Mucosa of descending colon (tissue), 3 donors: ENCODE data around the gene NLRX1. TPM values are rescaled to one million over a fixed set of nuclear protein-coding genes. Genes with fewer than 3 reads are reported as not detected.
A peak's percentile ranks its signal among the peaks of the same experiment; 100 is the strongest.
"Not testable (repeated sequence)": the region's sequence is repeated elsewhere in the genome, so short reads cannot be mapped to it uniquely, and the experiment has no call there.

Experiments
- ATAC-seq: fragments of 200-7000 bp; cut with Tn5 transposase; one replicate; pipeline ENCODE4 v1.9.1; 2020; ENCODE audit warnings: mild to moderate bottlenecking, moderate library complexity
- DNase-seq, 3 donors: peaks; one replicate each; pipeline ENCODE4 v3.0.0-alpha.2; 2020
- H3K36me3 ChIP-seq: fragments of 200-600 bp; one replicate; pipeline ENCODE4 v1.8.0; 2021; ENCODE audit warnings: low read depth, mild to moderate bottlenecking
- H3K4me1 ChIP-seq: fragments of 200-600 bp; one replicate; pipeline ENCODE4 v1.8.0; 2021; ENCODE audit warnings: low read depth, mild to moderate bottlenecking
- H3K4me3 ChIP-seq: fragments of 200-600 bp; one replicate; pipeline ENCODE4 v1.8.0; 2021; ENCODE audit warnings: mild to moderate bottlenecking
- H3K9me3 ChIP-seq: fragments of 200-600 bp; one replicate; pipeline ENCODE4 v1.8.0; 2021; ENCODE audit warnings: mild to moderate bottlenecking
- CTCF ChIP-seq: fragments of 200-600 bp; IDR thresholded peaks from one replicate; pipeline ENCODE4 v1.8.0; 2022; ENCODE audit warnings: antibody characterized with exemption, mild to moderate bottlenecking
- intact Hi-C, 2 donors: fragments of 100-400 bp; cut with DNase I in 1 of 2; cut with micrococcal nuclease in 1 of 2; formaldehyde crosslinking; loops; one replicate each; pipeline versions ENCODE4 v1.11.0 to v1.11.1; 2022; cut with DNase I, micrococcal nuclease
- total RNA-seq, 3 donors: library from RNA; stranded (reverse); fragmentation: NEBNext Ultra II Directional in 2 of 3; extraction: Animal tissue kit (Norgen Biotek cat#: 25700) in 2 of 3; gene quantifications; one replicate each; pipeline versions ENCODE4 v1.2.1 to v1.2.4, GENCODE V29; 2021 to 2023
- donor health status: DM: no; HTN: no; CAD: no; lungs with moderate emphysema.
- donor health status: DM: no; HTN: no; CAD: no.
- donor health status: DM: no; HTN: yes; CAD: no.

NLRX1 gene
- total RNA-seq, 3 donors from 2014 or later: 14.1 to 19.3 (median 16.3) TPM

- no peaks in the 10 kb centered on the region for H3K9me3 ChIP-seq
Observed at GRCh38 chr11:119222308-119222707, 53.8 kb downstream of the NLRX1 start.

GRCh38 chr11:119222891-119223290 is 54.4 kb downstream of the NLRX1 start:
- ATAC-seq (no peak), DNase-seq (no peak)
- Histone ChIP-seq H3K9me3 (no peaks in the 10 kb centered on the region), H3K36me3 (no peaks in the 10 kb centered on the region), H3K4me1 (peaks cover 3% of the 10 kb centered on the region), H3K4me3 (no peak overlapping the region)
- TF ChIP-seq CTCF: no peak
- intact Hi-C loops: no loop called here

More at GRCh38 chr11:119222308-119222707, 53.8 kb downstream of the NLRX1 start:
- Histone ChIP-seq H3K36me3 (no peaks in the 10 kb centered on the region), H3K4me3 (no peak overlapping the region), H3K4me1 (peaks cover 3% of the 10 kb centered on the region)
- intact Hi-C loops: no loop called here
- ATAC-seq: peak; percentile 55
- DNase-seq: no peak
- TF ChIP-seq CTCF: no peak

- Histone ChIP-seq H3K4me3 (no peak overlapping the region), H3K9me3 (no peaks in the 10 kb centered on the region), H3K4me1 (peaks cover 3% of the 10 kb centered on the region), H3K36me3 (no peaks in the 10 kb centered on the region)
- ATAC-seq: no peak
- no peak for DNase-seq
- intact Hi-C loops: no loop called here
- no peak for TF ChIP-seq CTCF
Observed at GRCh38 chr11:119223856-119224255, 55.3 kb downstream of the NLRX1 start.

- DNase-seq, ATAC-seq, intact Hi-C loops, H3K9me3 ChIP-seq, H3K36me3 ChIP-seq, H3K4me1 ChIP-seq, H3K4me3 ChIP-seq: not testable (repeated sequence)
Observed at GRCh38 chr11:119228535-119229287, 60.2 kb downstream of the NLRX1 start.

- no peak for ATAC-seq
- Histone ChIP-seq H3K9me3 (no peaks in the 10 kb centered on the region), H3K36me3 (no peaks in the 10 kb centered on the region), H3K4me3 (no peak overlapping the region), H3K4me1 (peaks cover 3% of the 10 kb centered on the region)
- TF ChIP-seq CTCF: no peak
- no peak for DNase-seq
- intact Hi-C loops: no loop called here
Observed at GRCh38 chr11:119229288-119229672, 60.8 kb downstream of the NLRX1 start.

- no peak for DNase-seq
- H3K4me1 ChIP-seq: no peaks in the 10 kb centered on the region
- H3K36me3 ChIP-seq: no peaks in the 10 kb centered on the region
- no peak for TF ChIP-seq CTCF
- H3K9me3 ChIP-seq: no peaks in the 10 kb centered on the region
- H3K4me3 ChIP-seq: no peak overlapping the region
- intact Hi-C loops: no loop called here
- no peak for ATAC-seq
Observed at GRCh38 chr11:119229741-119230140, 61.2 kb downstream of the NLRX1 start.

Other genes starting within 250 kb of the NLRX1 start
- gene BCL9L, start 242.8 kb upstream of the NLRX1 start, total RNA-seq: 10 to 100 TPM; 28.6 to 70.1 (median 41.7) TPM
- not detected for gene UPK2, start 212.4 kb upstream of the NLRX1 start, total RNA-seq
- gene FOXR1, start 197.0 kb upstream of the NLRX1 start, total RNA-seq: not detected
- gene CENATAC, start 170.6 kb upstream of the NLRX1 start, total RNA-seq: 10 to 100 TPM; 24.6 to 33.4 (median 30.9) TPM
- gene RPS25, start 150.4 kb upstream of the NLRX1 start, total RNA-seq: 100 to 1,000 TPM; 721 to 887 (median 781) TPM
- gene TRAPPC4, start 150.0 kb upstream of the NLRX1 start, total RNA-seq: 10 to 100 TPM; 52.7 to 58.4 (median 57.4) TPM
- 10 to 100 TPM; 23.3 to 70.8 (median 57.0) TPM for gene SLC37A4, start 137.8 kb upstream of the NLRX1 start, total RNA-seq
- 100 to 1,000 TPM in 2 of 3 donors, 10 to 100 TPM in 1; 82.0 to 119 (median 101) TPM for gene HYOU1, start 111.5 kb upstream of the NLRX1 start, total RNA-seq
- 10 to 100 TPM; 26.1 to 34.8 (median 29.1) TPM for gene VPS11, start 100.9 kb upstream of the NLRX1 start, total RNA-seq
- 10 to 100 TPM; 17.2 to 27.8 (median 19.5) TPM for gene HMBS, start 83.8 kb upstream of the NLRX1 start, total RNA-seq
- gene DPAGT1, start 66.9 kb upstream of the NLRX1 start, total RNA-seq: 10 to 100 TPM; 36.9 to 48.2 (median 39.5) TPM
- gene C2CD2L, start 61.4 kb upstream of the NLRX1 start, total RNA-seq: 10 to 100 TPM; 25.8 to 47.1 (median 36.1) TPM
- 10 to 100 TPM; 37.2 to 58.1 (median 42.2) TPM for gene HINFP, start 47.1 kb upstream of the NLRX1 start, total RNA-seq
- under 1 TPM in 2 of 3 donors, not detected in 1; 0.07 to 0.85 TPM for gene ABCG4, start 19.7 kb upstream of the NLRX1 start, total RNA-seq
- gene NHERF4, start 16.8 kb downstream of the NLRX1 start, total RNA-seq: 100 to 1,000 TPM in 1 of 3 donors, 10 to 100 TPM in 2; 52.9 to 151 (median 75.8) TPM
- 10 to 100 TPM; 11.0 to 24.4 (median 13.1) TPM for gene CBL, start 37.6 kb downstream of the NLRX1 start, total RNA-seq
- 100 to 1,000 TPM in 1 of 3 donors, 10 to 100 TPM in 1, 1 to 10 TPM in 1; 9.7 to 186 (median 32.5) TPM for gene MCAM, start 148.4 kb downstream of the NLRX1 start, total RNA-seq
- gene RNF26, start 165.8 kb downstream of the NLRX1 start, total RNA-seq: 10 to 100 TPM; 20.7 to 24.7 (median 23.7) TPM
- 10 to 100 TPM in 1 of 3 donors, 1 to 10 TPM in 2; 5.1 to 13.9 (median 9.3) TPM for gene C1QTNF5, start 172.2 kb downstream of the NLRX1 start, total RNA-seq
- not detected for gene MFRP, start 178.0 kb downstream of the NLRX1 start, total RNA-seq
- 10 to 100 TPM; 16.9 to 84.3 (median 26.7) TPM for gene USP2, start 213.0 kb downstream of the NLRX1 start, total RNA-seq